ENCODE results near the gene NEURL1.

Gene NEURL1

GRCh38 chr10:103533827-103534226 lies 40.3 kb downstream of the NEURL1 start:
- TF ChIP-seq EZH2phosphoT487 (IDR thresholded peaks at IDR 0.05; ENCODE audit: borderline replicate concordance) = no peak
- TF ChIP-seq, protein P1, sequence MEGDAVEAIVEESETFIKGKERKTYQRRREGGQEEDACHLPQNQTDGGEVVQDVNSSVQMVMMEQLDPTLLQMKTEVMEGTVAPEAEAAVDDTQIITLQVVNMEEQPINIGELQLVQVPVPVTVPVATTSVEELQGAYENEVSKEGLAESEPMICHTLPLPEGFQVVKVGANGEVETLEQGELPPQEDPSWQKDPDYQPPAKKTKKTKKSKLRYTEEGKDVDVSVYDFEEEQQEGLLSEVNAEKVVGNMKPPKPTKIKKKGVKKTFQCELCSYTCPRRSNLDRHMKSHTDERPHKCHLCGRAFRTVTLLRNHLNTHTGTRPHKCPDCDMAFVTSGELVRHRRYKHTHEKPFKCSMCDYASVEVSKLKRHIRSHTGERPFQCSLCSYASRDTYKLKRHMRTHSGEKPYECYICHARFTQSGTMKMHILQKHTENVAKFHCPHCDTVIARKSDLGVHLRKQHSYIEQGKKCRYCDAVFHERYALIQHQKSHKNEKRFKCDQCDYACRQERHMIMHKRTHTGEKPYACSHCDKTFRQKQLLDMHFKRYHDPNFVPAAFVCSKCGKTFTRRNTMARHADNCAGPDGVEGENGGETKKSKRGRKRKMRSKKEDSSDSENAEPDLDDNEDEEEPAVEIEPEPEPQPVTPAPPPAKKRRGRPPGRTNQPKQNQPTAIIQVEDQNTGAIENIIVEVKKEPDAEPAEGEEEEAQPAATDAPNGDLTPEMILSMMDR (conservative IDR thresholded peaks at IDR 0.05; ENCODE audit: low read length) = no peak
- H3K36me3 ChIP-seq (ENCODE audit: insufficient read depth, low read length) = no peaks in the 10 kb centered on the region
- H3K4me2 ChIP-seq (ENCODE audit: low read depth, low read length, poor library complexity, severe bottlenecking) = no peak overlapping the region
- no peak overlapping the region for H2AFZ ChIP-seq (ENCODE audit: low read length)
- no peaks in the 10 kb centered on the region; the same call in 1 of the 2 replicates for H3K9me3 ChIP-seq (ENCODE audit: insufficient read depth, low read depth, low read length)
- H4K20me1 ChIP-seq (ENCODE audit: insufficient read depth, low read length, poor library complexity, severe bottlenecking) = no peaks in the 10 kb centered on the region
- no peak overlapping the region for H3K9ac ChIP-seq (ENCODE audit: low read depth, low read length, poor library complexity, severe bottlenecking)
- no peaks in the 10 kb centered on the region for H3K4me1 ChIP-seq (ENCODE audit: insufficient read depth, low read length, poor library complexity, severe bottlenecking)
- H3K79me2 ChIP-seq (ENCODE audit: insufficient read depth, low read length) = no peaks in the 10 kb centered on the region
- H3F3A ChIP-seq (ENCODE audit: low read depth) = no peaks in the 10 kb centered on the region
- no peaks in the 10 kb centered on the region for H3K9me2 ChIP-seq (replicated peaks; ENCODE audit: low read depth, low read length)
- no peak overlapping the region for H3K4me3 ChIP-seq (ENCODE audit: low read length, poor library complexity, severe bottlenecking)
- no peaks in the 10 kb centered on the region for H3K27me3 ChIP-seq (ENCODE audit: insufficient read depth, low read length, poor library complexity, severe bottlenecking)

GRCh38 chr10:103534621-103535498 lies 41.4 kb downstream of the NEURL1 start:
- H3K9ac ChIP-seq (ENCODE audit: low read depth, low read length, poor library complexity, severe bottlenecking) = no peak overlapping the region

DNA sequence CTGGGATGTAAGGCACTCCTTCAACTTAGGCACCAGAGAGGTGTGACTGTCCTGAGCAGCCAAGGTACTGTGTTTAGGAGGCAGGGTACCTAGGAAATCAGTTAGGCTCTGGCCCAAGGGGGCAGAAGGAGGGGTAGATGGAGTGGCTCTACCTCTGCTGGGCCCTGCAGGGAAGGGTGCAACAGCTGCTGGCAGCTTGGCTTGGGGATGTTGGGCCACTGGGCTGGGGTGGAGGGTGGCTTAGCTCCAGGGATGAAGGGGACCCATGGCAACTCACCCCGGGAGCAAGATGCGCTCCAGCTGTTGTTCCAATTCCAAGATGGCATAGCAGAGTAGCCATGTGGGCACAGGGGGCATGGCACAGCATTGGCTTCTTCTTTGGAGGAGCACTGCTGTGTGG lies 42.1 kb downstream of the NEURL1 start:
- TF ChIP-seq EZH2phosphoT487 (IDR thresholded peaks at IDR 0.05; ENCODE audit: borderline replicate concordance) = no peak
- TF ChIP-seq, protein P1 (conservative IDR thresholded peaks at IDR 0.05; ENCODE audit: low read length) = no peak
- no peaks in the 10 kb centered on the region for H3K4me1 ChIP-seq (ENCODE audit: insufficient read depth, low read length, poor library complexity, severe bottlenecking)
- no peak overlapping the region for H2AFZ ChIP-seq (ENCODE audit: low read length)
- H3K79me2 ChIP-seq (ENCODE audit: insufficient read depth, low read length) = no peaks in the 10 kb centered on the region
- H4K20me1 ChIP-seq (ENCODE audit: insufficient read depth, low read length, poor library complexity, severe bottlenecking) = no peaks in the 10 kb centered on the region
- no peak overlapping the region for H3K9ac ChIP-seq (ENCODE audit: low read depth, low read length, poor library complexity, severe bottlenecking)
- H3K9me3 ChIP-seq (ENCODE audit: insufficient read depth, low read depth, low read length) = no peaks in the 10 kb centered on the region
- H3K27me3 ChIP-seq (ENCODE audit: insufficient read depth, low read length, poor library complexity, severe bottlenecking) = no peaks in the 10 kb centered on the region
- H3K9me2 ChIP-seq (replicated peaks; ENCODE audit: low read depth, low read length) = no peaks in the 10 kb centered on the region
- H3F3A ChIP-seq (ENCODE audit: low read depth) = no peaks in the 10 kb centered on the region
- H3K4me3 ChIP-seq (ENCODE audit: low read length, poor library complexity, severe bottlenecking) = no peak overlapping the region
- no peaks in the 10 kb centered on the region for H3K36me3 ChIP-seq (ENCODE audit: insufficient read depth, low read length)
- H3K4me2 ChIP-seq (ENCODE audit: low read depth, low read length, poor library complexity, severe bottlenecking) = no peak overlapping the region

More at GRCh38 chr10:103534621-103535498, 41.4 kb downstream of the NEURL1 start:
- Histone ChIP-seq H3K4me3 (ENCODE audit: low read length, poor library complexity, severe bottlenecking) (no peak overlapping the region), H2AFZ (ENCODE audit: low read length) (no peak overlapping the region), H4K20me1 (ENCODE audit: insufficient read depth, low read length, poor library complexity, severe bottlenecking) (no peaks in the 10 kb centered on the region), H3K36me3 (ENCODE audit: insufficient read depth, low read length) (no peaks in the 10 kb centered on the region), H3K79me2 (ENCODE audit: insufficient read depth, low read length) (no peaks in the 10 kb centered on the region), H3K4me1 (ENCODE audit: insufficient read depth, low read length, poor library complexity, severe bottlenecking) (no peaks in the 10 kb centered on the region), H3K9me2 (replicated peaks; ENCODE audit: low read depth, low read length) (no peaks in the 10 kb centered on the region), H3F3A (ENCODE audit: low read depth) (no peaks in the 10 kb centered on the region), H3K4me2 (ENCODE audit: low read depth, low read length, poor library complexity, severe bottlenecking) (no peak overlapping the region), H3K27me3 (ENCODE audit: insufficient read depth, low read length, poor library complexity, severe bottlenecking) (no peaks in the 10 kb centered on the region), H3K9me3 (ENCODE audit: insufficient read depth, low read depth, low read length) (no peaks in the 10 kb centered on the region; the same call in 1 of the 2 replicates)
- no peak for TF ChIP-seq EZH2phosphoT487 (IDR thresholded peaks at IDR 0.05; ENCODE audit: borderline replicate concordance)
- TF ChIP-seq, protein P1 (conservative IDR thresholded peaks at IDR 0.05; ENCODE audit: low read length) = no peak
